IgD-negative memory B cell (primary cell): Measurements from ENCODE around the gene PCNX3. TPM values are rescaled to one million over a fixed set of nuclear protein-coding genes. Genes with fewer than 3 reads are reported as not detected.
A peak's percentile ranks its signal among the peaks of the same experiment; 100 is the strongest.
"Not testable (repeated sequence)": the region's sequence is repeated elsewhere in the genome, so short reads cannot be mapped to it uniquely, and the experiment has no call there.

Experiments
- H3K27ac Mint-ChIP-seq, 3 donors: one replicate each; pipeline ENCODE4 v1.8.0; 2020 to 2022; ENCODE audit warnings: mild to moderate bottlenecking in 3 of 3, mixed read lengths in 3 of 3, moderate library complexity in 1 of 3
- H3K27me3 Mint-ChIP-seq: one replicate; pipeline ENCODE4 v1.8.0; 2021; ENCODE audit warnings: mixed read lengths
- H3K36me3 Mint-ChIP-seq: one replicate; pipeline ENCODE4 v1.8.0; 2020; ENCODE audit warnings: mild to moderate bottlenecking, mixed read lengths
- H3K4me1 Mint-ChIP-seq, 3 donors: one replicate each; pipeline ENCODE4 v1.8.0; 2020 to 2022; ENCODE audit warnings: mixed read lengths in 3 of 3, mild to moderate bottlenecking in 1 of 3
- H3K4me3 Mint-ChIP-seq, 4 donors: one replicate each; pipeline ENCODE4 v1.8.0; 2020 to 2022; ENCODE audit warnings: mild to moderate bottlenecking in 4 of 4, mixed read lengths in 4 of 4, moderate library complexity in 3 of 4
- H3K9me3 Mint-ChIP-seq, 3 donors: one replicate each; pipeline ENCODE4 v1.8.0; 2020 to 2021; ENCODE audit warnings: mixed read lengths in 3 of 3, mild to moderate bottlenecking in 1 of 3
- polyA plus RNA-seq: library from polyadenylated mRNA; unstranded; fragments of 300-500 nt; fragmentation: Illumina TruSeq; gene quantifications from one replicate; pipeline ENCODE4 v1.2.3, GENCODE V29; 2021

Gene PCNX3
- polyA plus RNA-seq, 1 donor from 2014 or later = 6.8 TPM

GRCh38 chr11:65630215-65630614 lies 14.6 kb downstream of the PCNX3 start:
- H3K4me1 Mint-ChIP-seq = peaks cover 0 to 11% (median 6%) of the 10 kb centered on the region in 3 donors
- H3K36me3 Mint-ChIP-seq = peaks cover 2% of the 10 kb centered on the region
- no peaks in the 10 kb centered on the region for H3K27me3 Mint-ChIP-seq
- no peak overlapping the region for H3K27ac Mint-ChIP-seq
- H3K4me3 Mint-ChIP-seq = no peak overlapping the region
- H3K9me3 Mint-ChIP-seq = no peaks in the 10 kb centered on the region

GRCh38 chr11:65633390-65634108 lies 18.0 kb downstream of the PCNX3 start:
- H3K36me3 Mint-ChIP-seq = peaks cover 2% of the 10 kb centered on the region
- H3K27ac Mint-ChIP-seq = peak overlapping the region; percentile 45 to 86 (median 83)
- H3K9me3 Mint-ChIP-seq = no peaks in the 10 kb centered on the region
- peaks cover 3 to 8% (median 5%) of the 10 kb centered on the region in 3 donors for H3K4me1 Mint-ChIP-seq
- no peaks in the 10 kb centered on the region for H3K27me3 Mint-ChIP-seq
- peak overlapping the region in 1 of 4 donors; percentile 76 for H3K4me3 Mint-ChIP-seq

DNA sequence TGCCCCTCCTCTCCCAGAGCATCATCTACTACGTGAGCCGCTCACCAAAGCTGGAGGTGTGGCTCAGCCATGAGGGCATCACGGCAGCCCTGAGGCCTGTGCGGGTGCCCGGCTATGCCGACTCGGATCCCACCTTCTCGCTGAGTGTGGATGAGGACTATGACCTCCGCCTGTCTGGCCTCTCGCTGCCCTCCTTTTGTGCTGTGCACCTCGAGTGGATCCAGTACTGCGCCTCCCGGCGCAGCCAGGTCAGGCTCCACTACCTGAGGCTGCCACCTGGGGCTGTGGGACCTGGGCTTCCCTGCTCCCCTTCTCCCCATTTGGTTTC lies 18.5 kb downstream of the PCNX3 start:
- Mint-ChIP-seq H3K4me1 (peaks cover 3 to 12% (median 5%) of the 10 kb centered on the region in 3 donors), H3K4me3 (peak overlapping the region in 1 of 4 donors; percentile 76), H3K36me3 (peaks cover 2% of the 10 kb centered on the region), H3K27me3 (no peaks in the 10 kb centered on the region), H3K9me3 (no peaks in the 10 kb centered on the region), H3K27ac (peak overlapping the region in 2 of 3 donors; percentile 45 to 83)

GRCh38 chr11:65634440-65634839 lies 18.9 kb downstream of the PCNX3 start:
- Mint-ChIP-seq H3K9me3 (no peaks in the 10 kb centered on the region), H3K27me3 (no peaks in the 10 kb centered on the region), H3K4me1 (peaks cover 3 to 12% (median 6%) of the 10 kb centered on the region in 3 donors), H3K4me3 (no peak overlapping the region), H3K27ac (peak overlapping the region in 1 of 3 donors; percentile 42), H3K36me3 (peaks cover 2% of the 10 kb centered on the region)

- Mint-ChIP-seq H3K4me3 (no peak overlapping the region), H3K9me3 (no peaks in the 10 kb centered on the region), H3K27me3 (no peaks in the 10 kb centered on the region), H3K4me1 (peaks cover 3 to 12% (median 10%) of the 10 kb centered on the region in 3 donors), H3K36me3 (peaks cover 2% of the 10 kb centered on the region), H3K27ac (peak overlapping the region in 1 of 3 donors; percentile 42)
Observed at GRCh38 chr11:65634905-65635731, 19.5 kb downstream of the PCNX3 start.

- H3K36me3 Mint-ChIP-seq = peaks cover 2% of the 10 kb centered on the region
- H3K27ac Mint-ChIP-seq = peak overlapping the region in 2 of 3 donors; percentile 76 to 98
- peaks cover 3 to 15% (median 10%) of the 10 kb centered on the region in 3 donors for H3K4me1 Mint-ChIP-seq
- H3K4me3 Mint-ChIP-seq = peak overlapping the region; percentile 57 to 95 (median 76)
- no peaks in the 10 kb centered on the region for H3K27me3 Mint-ChIP-seq
- no peaks in the 10 kb centered on the region for H3K9me3 Mint-ChIP-seq
Observed at GRCh38 chr11:65636108-65637031, 20.8 kb downstream of the PCNX3 start.

DNA sequence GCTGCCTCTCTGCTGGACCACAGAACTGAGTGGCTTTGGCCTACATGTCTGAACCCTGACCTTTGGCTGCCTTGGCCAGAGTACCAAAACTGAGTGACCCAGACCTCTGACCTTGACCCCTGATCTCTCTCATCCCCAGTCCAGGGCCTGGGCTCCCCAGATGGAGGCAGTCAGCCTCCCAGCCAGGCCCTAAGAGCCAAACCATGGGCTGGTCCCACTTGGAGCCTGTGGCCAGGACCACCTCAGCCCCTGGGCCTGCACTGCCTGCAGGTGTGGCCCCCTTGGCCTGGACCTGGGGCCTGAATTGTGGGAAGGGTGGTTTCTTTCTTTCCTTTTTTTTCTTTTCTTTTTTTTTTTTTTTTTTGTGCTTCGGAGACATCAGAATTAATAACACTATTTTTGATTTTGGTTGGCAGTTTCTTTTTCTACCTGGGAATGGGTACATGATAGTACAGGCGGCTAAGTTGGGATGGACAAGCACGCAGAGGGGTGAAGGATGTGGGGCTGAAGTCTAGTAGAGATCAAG lies 21.5 kb downstream of the PCNX3 start:
- Mint-ChIP-seq H3K27me3 (no peaks in the 10 kb centered on the region), H3K9me3 (no peaks in the 10 kb centered on the region), H3K4me1 (peaks cover 8 to 19% (median 15%) of the 10 kb centered on the region in 3 donors), H3K36me3 (peaks cover 2% of the 10 kb centered on the region), H3K4me3 (peak overlapping the region; percentile 79 to 97 (median 94)), H3K27ac (peak overlapping the region; percentile 91 to 98 (median 97))

- H3K9me3 Mint-ChIP-seq = no peaks in the 10 kb centered on the region
- no peaks in the 10 kb centered on the region for H3K27me3 Mint-ChIP-seq
- peak within 1 kb of the TSS; percentile 97 to 99 (median 98) for H3K27ac Mint-ChIP-seq
- H3K36me3 Mint-ChIP-seq = peaks cover 1% of the 10 kb centered on the region
- peak within 1 kb of the TSS; percentile 94 to 99 (median 96) for H3K4me3 Mint-ChIP-seq
- peaks cover 8 to 19% (median 15%) of the 10 kb centered on the region in 3 donors for H3K4me1 Mint-ChIP-seq
Observed at GRCh38 chr11:65637794-65638419, 22.3 kb downstream of the PCNX3 start, which contains the start of gene SIPA1. Gene SIPA1, plus strand, starts transcription at chr11:65638101. Its CDS starts 2,821 bp downstream, at chr11:65640922.

GRCh38 chr11:65639228-65639597 lies 23.6 kb downstream of the PCNX3 start:
- not testable (repeated sequence) for H3K36me3 Mint-ChIP-seq, H3K9me3 Mint-ChIP-seq, H3K27me3 Mint-ChIP-seq
- Mint-ChIP-seq H3K4me1 (peaks cover 8 to 22% (median 15%) of the 10 kb centered on the region in 3 donors), H3K27ac (peak overlapping the region; percentile 97 to 99 (median 98)), H3K4me3 (peak overlapping the region; percentile 94 to 99 (median 96))

- H3K9me3 Mint-ChIP-seq = no peaks in the 10 kb centered on the region
Observed at GRCh38 chr11:65639623-65640482, 24.3 kb downstream of the PCNX3 start.

DNA sequence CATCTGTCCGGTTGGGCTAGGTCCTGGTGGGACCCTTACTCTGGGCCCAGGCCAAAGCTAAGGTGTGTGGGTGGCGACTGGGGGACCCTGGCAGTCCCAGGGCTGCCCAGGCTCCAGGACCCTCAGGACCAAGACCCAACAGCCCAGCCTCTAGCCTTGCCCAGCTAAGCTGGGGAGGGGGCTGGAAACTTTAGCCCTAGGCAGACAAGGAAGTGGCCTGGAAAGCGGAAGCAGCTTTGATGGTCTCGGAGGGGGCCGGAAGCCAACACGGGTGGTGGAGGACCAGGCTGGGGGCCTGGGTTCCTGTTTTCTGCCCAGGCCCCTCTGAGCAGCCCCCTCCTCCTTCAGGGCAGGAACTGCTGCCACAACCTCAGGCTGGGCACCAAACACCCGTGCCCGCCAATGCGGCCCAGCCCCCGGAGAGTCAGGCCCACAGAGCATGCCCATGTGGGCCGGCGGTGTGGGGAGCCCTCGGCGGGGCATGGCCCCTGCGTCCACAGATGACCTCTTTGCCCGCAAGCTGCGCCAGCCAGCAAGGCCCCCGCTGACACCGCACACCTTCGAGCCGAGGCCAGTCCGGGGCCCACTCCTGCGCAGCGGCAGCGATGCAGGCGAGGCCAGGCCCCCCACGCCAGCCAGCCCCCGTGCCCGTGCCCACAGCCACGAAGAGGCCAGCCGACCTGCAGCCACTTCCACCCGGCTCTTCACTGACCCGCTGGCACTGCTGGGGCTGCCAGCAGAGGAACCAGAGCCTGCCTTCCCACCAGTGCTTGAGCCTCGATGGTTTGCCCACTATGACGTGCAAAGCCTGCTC lies 25.1 kb downstream of the PCNX3 start:
- Mint-ChIP-seq H3K9me3 (no peaks in the 10 kb centered on the region), H3K4me1 (peaks cover 8 to 22% (median 15%) of the 10 kb centered on the region in 3 donors), H3K27me3 (no peaks in the 10 kb centered on the region), H3K36me3 (peaks cover 3% of the 10 kb centered on the region), H3K27ac (peak overlapping the region; percentile 97 to 99 (median 98)), H3K4me3 (peak overlapping the region; percentile 94 to 99 (median 96))

More at GRCh38 chr11:65639623-65640482, 24.3 kb downstream of the PCNX3 start:
- peak overlapping the region; percentile 94 to 99 (median 96) for H3K4me3 Mint-ChIP-seq
- H3K4me1 Mint-ChIP-seq = peaks cover 8 to 22% (median 15%) of the 10 kb centered on the region in 3 donors
- peaks cover under 1% of the 10 kb centered on the region for H3K36me3 Mint-ChIP-seq
- no peaks in the 10 kb centered on the region for H3K27me3 Mint-ChIP-seq
- H3K27ac Mint-ChIP-seq = peak overlapping the region; percentile 97 to 99 (median 98)

- Mint-ChIP-seq H3K4me1 (peaks cover 8 to 22% (median 15%) of the 10 kb centered on the region in 3 donors), H3K27me3 (no peaks in the 10 kb centered on the region), H3K4me3 (peak overlapping the region; percentile 94 to 99 (median 96)), H3K27ac (peak overlapping the region; percentile 97 to 99 (median 98)), H3K9me3 (no peaks in the 10 kb centered on the region), H3K36me3 (peaks cover 4% of the 10 kb centered on the region)
Observed at GRCh38 chr11:65641297-65642013, 25.9 kb downstream of the PCNX3 start.
